AG09309 (cell line): ENCODE data around the gene LEPROT.

Source experiments
- DNase-seq: peaks from one replicate; pipeline ENCODE4 v3.0.0-alpha.2; 2010; ENCODE audit warnings: low read depth
- H3K4me3 ChIP-seq: 2 replicates; pipeline ENCODE4 v1.5.1; 2011; ENCODE audit warnings: mild to moderate bottlenecking, low read depth, low read length, moderate library complexity; ENCODE audit not compliant: control insufficient read depth
- CTCF ChIP-seq: IDR thresholded peaks from 2 replicates; pipeline ENCODE4 v1.5.1; 2011; ENCODE audit warnings: mild to moderate bottlenecking, low read depth, low read length, inconsistent platforms; ENCODE audit not compliant: insufficient read depth, control insufficient read depth; ENCODE audit errors: missing control alignments

The LEPROT gene

GRCh38 chr1:65471213-65471833 lies 50.9 kb downstream of the LEPROT start:
- DNase-seq = no peak
- no peak overlapping the region for H3K4me3 ChIP-seq
- no peak for TF ChIP-seq CTCF

- peak; percentile 33 for DNase-seq
- TF ChIP-seq CTCF = no peak
- no peak overlapping the region for H3K4me3 ChIP-seq
Observed at GRCh38 chr1:65471861-65472332, 51.4 kb downstream of the LEPROT start.

GRCh38 chr1:65476327-65476726 lies 55.9 kb downstream of the LEPROT start:
- no peak for DNase-seq
- TF ChIP-seq CTCF = no peak
- no peak overlapping the region for H3K4me3 ChIP-seq

GRCh38 chr1:65477414-65478378 lies 57.2 kb downstream of the LEPROT start:
- peak; percentile 17 for DNase-seq
- no peak overlapping the region for H3K4me3 ChIP-seq
- no peak for TF ChIP-seq CTCF

- TF ChIP-seq CTCF = no peak
- H3K4me3 ChIP-seq = no peak overlapping the region
- DNase-seq = no peak
Observed at GRCh38 chr1:65478379-65479026, 58.0 kb downstream of the LEPROT start.

- no peak for TF ChIP-seq CTCF
- H3K4me3 ChIP-seq = no peak overlapping the region
- DNase-seq = no peak
Observed at GRCh38 chr1:65479554-65480204, 59.2 kb downstream of the LEPROT start.
